Measurements from ENCODE around the gene HMGN4. TPM values are rescaled to one million over a fixed set of nuclear protein-coding genes. Genes with fewer than 3 reads are reported as not detected.

HMGN4 gene
- total and polyA plus RNA-seq, 2 donors (not counting 3 experiments of a cell fraction or from before 2014, with no cell fraction given), result 13.1 to 36.9 TPM

DNA sequence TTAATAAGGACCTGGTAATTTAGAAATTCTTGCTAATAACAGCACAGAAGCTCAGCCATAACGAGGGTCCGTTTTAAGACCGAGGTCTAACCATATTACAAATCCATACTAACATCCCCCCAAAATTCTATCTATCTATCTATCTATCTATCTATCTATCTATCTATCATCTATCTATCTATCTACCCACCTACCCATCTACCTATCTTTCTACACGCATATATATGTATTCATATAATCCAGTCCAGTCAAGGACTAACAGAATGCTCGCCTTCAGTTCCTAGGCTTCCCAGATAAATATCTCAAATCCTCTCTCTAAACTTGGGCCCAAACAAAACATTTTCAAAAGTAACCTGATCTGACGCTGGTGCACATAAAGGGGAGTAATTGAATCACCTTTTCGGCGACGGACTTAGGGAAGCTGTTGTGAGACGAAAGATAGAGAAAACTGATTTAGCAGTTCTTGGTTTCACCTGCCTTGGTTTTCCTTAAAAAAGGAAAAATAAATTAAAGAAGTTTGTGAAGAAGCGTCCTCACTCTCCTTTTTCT is 14.5 kb downstream of the HMGN4 start:
- POLR2A ChIA-PET, result no interaction called here
- intact Hi-C loops (cut with micrococcal nuclease), result loop anchor here (1.0 to 10.0 kb wide), 4 partner anchors 14 to 528 kb away; partner anchors contain the start of gene HMGN4
- H2AFZ ChIP-seq (ENCODE audit: low read depth, low read length), result no peak overlapping the region
- no peaks in the 10 kb centered on the region for H3K36me3 ChIP-seq (ENCODE audit: control insufficient read depth in 2 of 2, extremely low read depth in 1 of 2, insufficient read depth in 2 of 2, low read length in 2 of 2)
- DNase-seq (ENCODE audit: low read depth, low spot score) (no peak), FAIRE-seq (no peak)
- no peak overlapping the region for H3K9ac ChIP-seq (replicated peaks; ENCODE audit: extremely low read depth, insufficient read depth, low read length)
- H3K27ac ChIP-seq (ENCODE audit: insufficient read depth, low read depth, low read length), result no peak overlapping the region
- dilution Hi-C loops (cut with MboI; ENCODE audit: extremely low pct_ligation_motif_present, low sequenced_read_pairs), result no loop called here
- H4K20me1 ChIP-seq (replicated peaks; ENCODE audit: control insufficient read depth, extremely low read depth, insufficient read depth, low read length), result no peaks in the 10 kb centered on the region
- H3K79me2 ChIP-seq (ENCODE audit: control insufficient read depth, insufficient read depth, low read length), result no peaks in the 10 kb centered on the region
- H3K9me3 ChIP-seq (replicated peaks; ENCODE audit: control insufficient read depth, insufficient read depth, low read length), result no peaks in the 10 kb centered on the region
- H3K4me2 ChIP-seq (ENCODE audit: insufficient read depth, low read length), result peak overlapping the region; percentile 80
- peak overlapping the region in 1 of 3 experiments; percentile 70 for H3K4me3 ChIP-seq (replicated peaks in 1 of 3; ENCODE audit: insufficient read depth in 1 of 3, low read depth in 1 of 3, low read length in 3 of 3)
- H3K9me1 ChIP-seq (replicated peaks; ENCODE audit: control insufficient read depth, extremely low read depth, insufficient read depth, low read length), result no peaks in the 10 kb centered on the region
- no TSS peak for BruUV-seq (replicated peaks)
- CTCF ChIA-PET, result interaction anchor here (1.2 to 5.7 kb wide), 9 partner anchors 11 to 230 kb away, joined by 3 to 36 read pairs (median 5); partner anchors contain the start of gene HMGN4
- H3K27me3 ChIP-seq (ENCODE audit: control insufficient read depth in 2 of 2, insufficient read depth in 2 of 2, low read length in 2 of 2), result no peaks in the 10 kb centered on the region
- no peak for TF ChIP-seq MYC (IDR thresholded peaks at IDR 0.05; ENCODE audit: low read depth, low read length)
- TF ChIP-seq POLR2AphosphoS5 (IDR thresholded peaks at IDR 0.05; ENCODE audit: insufficient read depth, low read depth, low read length), result no peak
- TF ChIP-seq GATA2 (IDR thresholded peaks at IDR 0.05; ENCODE audit: insufficient read depth, insufficient read length, low read depth, low read length), result no peak
- TF ChIP-seq JUN (IDR thresholded peaks at IDR 0.05; ENCODE audit: borderline replicate concordance, insufficient read depth, insufficient read length, low read depth), result no peak
- TF ChIP-seq EZH2 (IDR thresholded peaks at IDR 0.05; ENCODE audit: borderline replicate concordance, low read depth, low read length, severe bottlenecking), result no peak
- TF ChIP-seq POLR2A (IDR thresholded peaks at IDR 0.05; ENCODE audit: low read depth, low read length), result no peak
- TF ChIP-seq, protein P1, sequence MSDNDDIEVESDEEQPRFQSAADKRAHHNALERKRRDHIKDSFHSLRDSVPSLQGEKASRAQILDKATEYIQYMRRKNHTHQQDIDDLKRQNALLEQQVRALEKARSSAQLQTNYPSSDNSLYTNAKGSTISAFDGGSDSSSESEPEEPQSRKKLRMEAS (IDR thresholded peaks at IDR 0.05; ENCODE audit: insufficient read depth, insufficient read length), result no peak
- TF ChIP-seq, protein P2, sequence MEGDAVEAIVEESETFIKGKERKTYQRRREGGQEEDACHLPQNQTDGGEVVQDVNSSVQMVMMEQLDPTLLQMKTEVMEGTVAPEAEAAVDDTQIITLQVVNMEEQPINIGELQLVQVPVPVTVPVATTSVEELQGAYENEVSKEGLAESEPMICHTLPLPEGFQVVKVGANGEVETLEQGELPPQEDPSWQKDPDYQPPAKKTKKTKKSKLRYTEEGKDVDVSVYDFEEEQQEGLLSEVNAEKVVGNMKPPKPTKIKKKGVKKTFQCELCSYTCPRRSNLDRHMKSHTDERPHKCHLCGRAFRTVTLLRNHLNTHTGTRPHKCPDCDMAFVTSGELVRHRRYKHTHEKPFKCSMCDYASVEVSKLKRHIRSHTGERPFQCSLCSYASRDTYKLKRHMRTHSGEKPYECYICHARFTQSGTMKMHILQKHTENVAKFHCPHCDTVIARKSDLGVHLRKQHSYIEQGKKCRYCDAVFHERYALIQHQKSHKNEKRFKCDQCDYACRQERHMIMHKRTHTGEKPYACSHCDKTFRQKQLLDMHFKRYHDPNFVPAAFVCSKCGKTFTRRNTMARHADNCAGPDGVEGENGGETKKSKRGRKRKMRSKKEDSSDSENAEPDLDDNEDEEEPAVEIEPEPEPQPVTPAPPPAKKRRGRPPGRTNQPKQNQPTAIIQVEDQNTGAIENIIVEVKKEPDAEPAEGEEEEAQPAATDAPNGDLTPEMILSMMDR (IDR thresholded peaks at IDR 0.05; ENCODE audit: extremely low read depth in 1 of 2, insufficient read depth in 1 of 2, low read depth in 1 of 2, low read length in 2 of 2), result no peak
- no peak for TF ChIP-seq FOS (IDR thresholded peaks at IDR 0.05; ENCODE audit: borderline replicate concordance, insufficient read depth, low read length)
- peaks cover 13% of the 10 kb centered on the region for H3K4me1 ChIP-seq (ENCODE audit: control insufficient read depth, extremely low read depth, insufficient read depth, low read length)
